AG04450 (cell line): ENCODE measurements around the gene PDC. TPM values are rescaled to one million over a fixed set of nuclear protein-coding genes. Genes with fewer than 3 reads are reported as not detected.

Experiments used
- CTCF ChIA-PET: fragments of 300-600, 350-600 bp; formaldehyde crosslinking; extraction: SDS; loops from one replicate; lab custom pipeline; 2022; ENCODE audit warnings: antibody characterized with exemption, inconsistent platforms; lab: Charles Lee
- POLR2A ChIA-PET: fragments of 350-600 bp; formaldehyde crosslinking; extraction: SDS; loops from one replicate; lab custom pipeline; 2021; ENCODE audit warnings: antibody characterized with exemption, inconsistent platforms; lab: Yijun Ruan, JAX
- DNase-seq: peaks from one replicate; pipeline ENCODE4 v3.0.0-alpha.2; 2011; ENCODE audit warnings: low read depth, low spot score
- H3K27ac ChIP-seq: one replicate; pipeline ENCODE4 v1.5.1; 2012; ENCODE audit warnings: low read depth, low read length, control low read depth
- H3K27me3 ChIP-seq: one replicate; pipeline ENCODE4 v1.6.0; 2012; ENCODE audit warnings: low read length; ENCODE audit not compliant: control insufficient read depth, insufficient read depth
- H3K4me3 ChIP-seq: 2 replicates; pipeline ENCODE4 v1.5.1; 2011; ENCODE audit warnings: mild to moderate bottlenecking, low read depth, low read length, control low read depth
- H3K9me3 ChIP-seq: 2 replicates; pipeline ENCODE4 v1.5.1; 2012; ENCODE audit warnings: low read length; ENCODE audit not compliant: control insufficient read depth, insufficient read depth
- polyA plus RNA-seq: library from polyadenylated mRNA; depleted of rRNA; stranded (reverse); fragments of >200 nt; gene quantifications from 2 replicates; pipeline ENCODE4 v1.2.3, GENCODE V29; 2011
- TF ChIP-seq, protein P1 (sequence below): IDR thresholded peaks from 2 replicates; pipeline ENCODE4 v1.5.1; 2011; ENCODE audit warnings: low read depth, low read length, control low read depth, inconsistent platforms

PDC gene
- polyA plus RNA-seq, 1 experiment = not detected

- DNase-seq = no peak
- CTCF ChIA-PET = interaction anchor here (1.1 to 1.4 kb wide), 3 partner anchors 10 to 113 kb away, joined by 3 to 6 read pairs (median 5); no protein-coding TSS in a partner anchor
- no peak overlapping the region for H3K27ac ChIP-seq
- POLR2A ChIA-PET = no interaction called here
- H3K27me3 ChIP-seq = no peaks in the 10 kb centered on the region
- no peaks in the 10 kb centered on the region for H3K9me3 ChIP-seq
- H3K4me3 ChIP-seq = no peak overlapping the region
- TF ChIP-seq, protein P1, sequence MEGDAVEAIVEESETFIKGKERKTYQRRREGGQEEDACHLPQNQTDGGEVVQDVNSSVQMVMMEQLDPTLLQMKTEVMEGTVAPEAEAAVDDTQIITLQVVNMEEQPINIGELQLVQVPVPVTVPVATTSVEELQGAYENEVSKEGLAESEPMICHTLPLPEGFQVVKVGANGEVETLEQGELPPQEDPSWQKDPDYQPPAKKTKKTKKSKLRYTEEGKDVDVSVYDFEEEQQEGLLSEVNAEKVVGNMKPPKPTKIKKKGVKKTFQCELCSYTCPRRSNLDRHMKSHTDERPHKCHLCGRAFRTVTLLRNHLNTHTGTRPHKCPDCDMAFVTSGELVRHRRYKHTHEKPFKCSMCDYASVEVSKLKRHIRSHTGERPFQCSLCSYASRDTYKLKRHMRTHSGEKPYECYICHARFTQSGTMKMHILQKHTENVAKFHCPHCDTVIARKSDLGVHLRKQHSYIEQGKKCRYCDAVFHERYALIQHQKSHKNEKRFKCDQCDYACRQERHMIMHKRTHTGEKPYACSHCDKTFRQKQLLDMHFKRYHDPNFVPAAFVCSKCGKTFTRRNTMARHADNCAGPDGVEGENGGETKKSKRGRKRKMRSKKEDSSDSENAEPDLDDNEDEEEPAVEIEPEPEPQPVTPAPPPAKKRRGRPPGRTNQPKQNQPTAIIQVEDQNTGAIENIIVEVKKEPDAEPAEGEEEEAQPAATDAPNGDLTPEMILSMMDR = no peak
Observed at GRCh38 chr1:186492531-186493291, 31.8 kb upstream of the PDC start.

GRCh38 chr1:186491336-186491735, 30.4 kb upstream of the PDC start:
- no peak overlapping the region for H3K27ac ChIP-seq
- ChIA-PET POLR2A (no interaction called here), CTCF (no interaction called here)
- no peak overlapping the region for H3K4me3 ChIP-seq
- DNase-seq = no peak
- TF ChIP-seq, protein P1 = no peak
- H3K27me3 ChIP-seq = no peaks in the 10 kb centered on the region
- H3K9me3 ChIP-seq = no peaks in the 10 kb centered on the region

DNA sequence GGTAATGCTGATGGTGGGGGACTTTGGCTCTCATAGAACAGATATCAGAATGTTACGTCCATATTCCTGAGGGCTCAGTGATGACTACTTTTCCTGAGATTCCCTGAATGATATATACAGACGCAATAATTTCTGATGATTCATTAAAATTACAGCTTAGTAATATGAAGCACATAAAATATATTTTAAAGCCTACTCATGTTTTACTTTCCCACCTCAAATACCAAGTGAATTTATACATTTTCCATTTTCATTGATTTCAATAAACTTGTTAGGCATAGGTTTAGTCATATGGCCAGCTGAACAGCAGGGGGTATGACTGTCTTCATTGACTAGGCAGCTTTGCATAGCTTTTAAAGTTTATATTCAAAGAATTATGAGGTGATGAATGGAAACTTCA, 26.2 kb upstream of the PDC start:
- TF ChIP-seq, protein P1 = no peak
- Histone ChIP-seq H3K4me3 (no peak overlapping the region), H3K27ac (no peak overlapping the region), H3K9me3 (no peaks in the 10 kb centered on the region), H3K27me3 (no peaks in the 10 kb centered on the region)
- ChIA-PET POLR2A (no interaction called here), CTCF (interaction anchor here (0.8 kb wide), 2 partner anchors 112 to 499 kb away, joined by 4 read pairs; partner anchors contain the start of gene TPR)
- DNase-seq = no peak

DNA sequence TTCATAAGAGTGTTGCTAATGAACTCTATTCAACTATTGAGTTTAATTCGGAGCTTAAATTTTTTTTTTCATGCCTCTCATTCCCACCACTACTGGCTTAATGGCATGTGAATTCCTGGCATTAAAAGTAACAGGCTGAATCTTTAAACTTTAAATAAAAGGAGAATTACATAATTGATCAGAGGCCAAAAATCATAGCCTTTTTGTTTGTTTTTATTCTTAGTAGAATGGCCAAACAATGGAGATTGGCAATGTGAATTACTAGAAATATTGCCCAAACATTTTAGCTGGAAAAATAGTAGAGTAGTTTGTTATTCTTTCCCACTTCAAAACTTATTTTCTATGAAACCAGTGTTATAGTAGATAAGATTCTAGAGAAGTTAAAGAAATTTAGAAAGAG, 25.1 kb upstream of the PDC start:
- Histone ChIP-seq H3K9me3 (no peaks in the 10 kb centered on the region), H3K27ac (no peak overlapping the region), H3K27me3 (no peaks in the 10 kb centered on the region), H3K4me3 (no peak overlapping the region)
- DNase-seq = no peak
- TF ChIP-seq, protein P1 = no peak
- ChIA-PET POLR2A (no interaction called here), CTCF (interaction anchor here (1.2 to 1.5 kb wide), 3 partner anchors 12 to 489 kb away, joined by 3 to 5 read pairs (median 3); no protein-coding TSS in a partner anchor)

DNA sequence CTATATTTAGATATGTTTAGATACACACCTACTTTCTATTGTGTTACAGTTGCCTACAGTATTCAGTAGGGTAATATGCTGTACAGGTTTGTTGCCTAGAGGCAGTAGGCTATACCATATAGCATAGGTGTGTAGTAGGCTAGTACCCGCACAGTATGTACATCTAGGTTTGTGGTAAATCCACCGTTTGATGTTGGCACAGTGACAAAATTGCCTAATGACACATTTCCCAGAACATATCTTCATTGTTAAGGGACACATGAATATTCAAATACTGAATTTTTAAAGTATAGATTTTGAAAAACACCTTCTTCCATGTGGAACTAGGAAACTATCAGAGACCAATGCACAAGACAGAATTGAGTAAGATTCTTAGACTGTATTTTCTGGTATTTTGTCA, 22.6 kb upstream of the PDC start:
- CTCF ChIA-PET = interaction anchor here (0.6 to 1.7 kb wide), 6 partner anchors 122 to 1545 kb away, joined by 3 to 7 read pairs (median 3); no protein-coding TSS in a partner anchor
- no peak overlapping the region for H3K4me3 ChIP-seq
- no peaks in the 10 kb centered on the region for H3K27me3 ChIP-seq
- TF ChIP-seq, protein P1 = no peak
- H3K27ac ChIP-seq = no peak overlapping the region
- H3K9me3 ChIP-seq = no peaks in the 10 kb centered on the region
- DNase-seq = no peak
- POLR2A ChIA-PET = no interaction called here
